Activated CD8-positive, alpha-beta T cell treated with anti-CD3 and anti-CD28 coated beads, Interleukin-2, amount 10 ng/mL, durations not matched to agents 7 days and 5 days (primary cell): ENCODE measurements around the gene SLC7A5. TPM values are rescaled to one million over a fixed set of nuclear protein-coding genes. Genes with fewer than 3 reads are reported as not detected.

ENCODE experiments used
- ATAC-seq: fragments of 150-1000 bp; cut with Tn5 transposase; one replicate; pipeline ENCODE4 v1.10.0; 2021; ENCODE audit warnings: moderate library complexity
- CTCF ChIA-PET: fragments of 350-600 bp; sonication (Branson Sonifier 250); formaldehyde crosslinking; loops from one replicate; lab custom pipeline; 2021; ENCODE audit warnings: antibody characterized with exemption; lab: Charles Lee
- POLR2A ChIA-PET: fragments of 350-600 bp; sonication (Branson Sonifier 250); formaldehyde crosslinking; loops from one replicate; lab custom pipeline; 2021; ENCODE audit warnings: antibody characterized with exemption; lab: Charles Lee
- DNase-seq: peaks from one replicate; pipeline ENCODE4 v3.0.0-alpha.2; 2020
- H3K27ac Mint-ChIP-seq: one replicate; pipeline ENCODE4 v1.8.0; 2021; ENCODE audit warnings: mild to moderate bottlenecking, mixed read lengths
- H3K27me3 Mint-ChIP-seq: one replicate; pipeline ENCODE4 v1.8.0; 2021; ENCODE audit warnings: low read depth, mixed read lengths
- H3K36me3 Mint-ChIP-seq: one replicate; pipeline ENCODE4 v1.8.0; 2021; ENCODE audit warnings: low read depth, mixed read lengths
- H3K4me1 Mint-ChIP-seq: one replicate; pipeline ENCODE4 v1.8.0; 2021; ENCODE audit warnings: low read depth, mixed read lengths
- H3K4me3 Mint-ChIP-seq: one replicate; pipeline ENCODE4 v1.8.0; 2021; ENCODE audit warnings: mild to moderate bottlenecking, mixed read lengths
- H3K9me3 Mint-ChIP-seq: one replicate; pipeline ENCODE4 v1.8.0; 2022; ENCODE audit warnings: mixed read lengths; ENCODE audit not compliant: insufficient read depth
- total RNA-seq, 2 experiments: library from RNA; stranded (reverse); gene quantifications; one replicate each; pipeline ENCODE4 v1.2.3, GENCODE V29; 2021

Gene SLC7A5
- total RNA-seq, 2 experiments from 2014 or later, result 114 to 118 TPM

GRCh38 chr16:87850009-87851006 lies 19.0 kb downstream of the SLC7A5 start:
- H3K4me1 Mint-ChIP-seq, result peaks cover 49% of the 10 kb centered on the region
- ChIA-PET CTCF (interaction anchor here (0.8 to 9.8 kb wide), 34 partner anchors 9 to 580 kb away, joined by 3 to 203 read pairs (median 4); partner anchors contain the start of genes KLHDC4 and SLC7A5), POLR2A (interaction anchor here (0.8 to 1.9 kb wide), 5 partner anchors 17 to 71 kb away, joined by 3 to 12 read pairs (median 3); partner anchors contain the start of gene SLC7A5)
- peak; percentile 84 for DNase-seq
- no peaks in the 10 kb centered on the region for H3K9me3 Mint-ChIP-seq
- peak; percentile 45 for ATAC-seq
- peaks cover 54% of the 10 kb centered on the region for H3K36me3 Mint-ChIP-seq
- H3K27me3 Mint-ChIP-seq, result no peaks in the 10 kb centered on the region
- H3K27ac Mint-ChIP-seq, result peak overlapping the region; percentile 55
- H3K4me3 Mint-ChIP-seq, result no peak overlapping the region

- H3K9me3 Mint-ChIP-seq, result no peaks in the 10 kb centered on the region
- H3K27ac Mint-ChIP-seq, result peak overlapping the region; percentile 20
- ChIA-PET POLR2A (interaction anchor here (0.8 to 1.9 kb wide), 4 partner anchors 17 to 70 kb away, joined by 3 to 12 read pairs (median 4); no protein-coding TSS in a partner anchor), CTCF (interaction anchor here (0.8 to 9.8 kb wide), 35 partner anchors 9 to 581 kb away, joined by 3 to 203 read pairs (median 4); partner anchors contain the start of genes KLHDC4 and SLC7A5)
- H3K4me1 Mint-ChIP-seq, result peaks cover 44% of the 10 kb centered on the region
- DNase-seq (no peak), ATAC-seq (no peak)
- no peaks in the 10 kb centered on the region for H3K27me3 Mint-ChIP-seq
- peaks cover 54% of the 10 kb centered on the region for H3K36me3 Mint-ChIP-seq
- H3K4me3 Mint-ChIP-seq, result no peak overlapping the region
Observed at GRCh38 chr16:87849419-87850008, 19.8 kb downstream of the SLC7A5 start.

GRCh38 chr16:87848676-87849345 lies 20.5 kb downstream of the SLC7A5 start:
- no peaks in the 10 kb centered on the region for H3K9me3 Mint-ChIP-seq
- no peaks in the 10 kb centered on the region for H3K27me3 Mint-ChIP-seq
- peaks cover 40% of the 10 kb centered on the region for H3K4me1 Mint-ChIP-seq
- H3K4me3 Mint-ChIP-seq, result no peak overlapping the region
- DNase-seq (no peak), ATAC-seq (no peak)
- POLR2A ChIA-PET, result interaction anchor here (1.3 to 1.9 kb wide), 2 partner anchors 18 to 21 kb away, joined by 3 to 12 read pairs; no protein-coding TSS in a partner anchor
- no peak overlapping the region for H3K27ac Mint-ChIP-seq
- H3K36me3 Mint-ChIP-seq, result peaks cover 51% of the 10 kb centered on the region
- CTCF ChIA-PET, result interaction anchor here (0.9 to 9.8 kb wide), 25 partner anchors 8 to 108 kb away, joined by 3 to 203 read pairs (median 5); partner anchors contain the start of genes KLHDC4 and SLC7A5

GRCh38 chr16:87847785-87848675 lies 21.3 kb downstream of the SLC7A5 start:
- Mint-ChIP-seq H3K36me3 (peaks cover 48% of the 10 kb centered on the region), H3K4me1 (peaks cover 36% of the 10 kb centered on the region), H3K4me3 (no peak overlapping the region), H3K9me3 (no peaks in the 10 kb centered on the region), H3K27ac (peak overlapping the region; percentile 25), H3K27me3 (no peaks in the 10 kb centered on the region)
- DNase-seq (no peak), ATAC-seq (no peak)
- POLR2A ChIA-PET, result no interaction called here
- CTCF ChIA-PET, result interaction anchor here (1.0 to 9.8 kb wide), 5 partner anchors 8 to 68 kb away, joined by 3 to 150 read pairs (median 4); no protein-coding TSS in a partner anchor

- ATAC-seq (no peak), DNase-seq (no peak)
- no peak overlapping the region for H3K4me3 Mint-ChIP-seq
- no peaks in the 10 kb centered on the region for H3K27me3 Mint-ChIP-seq
- ChIA-PET POLR2A (no interaction called here), CTCF (interaction anchor here (1.0 to 9.8 kb wide), 5 partner anchors 9 to 67 kb away, joined by 3 to 150 read pairs (median 5); no protein-coding TSS in a partner anchor)
- H3K4me1 Mint-ChIP-seq, result peaks cover 36% of the 10 kb centered on the region
- H3K27ac Mint-ChIP-seq, result peak overlapping the region; percentile 25
- peaks cover 48% of the 10 kb centered on the region for H3K36me3 Mint-ChIP-seq
- no peaks in the 10 kb centered on the region for H3K9me3 Mint-ChIP-seq
Observed at GRCh38 chr16:87847467-87847784, 21.9 kb downstream of the SLC7A5 start.

GRCh38 chr16:87846705-87847466 lies 22.4 kb downstream of the SLC7A5 start:
- Mint-ChIP-seq H3K27ac (no peak overlapping the region), H3K4me3 (no peak overlapping the region), H3K9me3 (no peaks in the 10 kb centered on the region), H3K4me1 (peaks cover 34% of the 10 kb centered on the region), H3K27me3 (no peaks in the 10 kb centered on the region), H3K36me3 (peaks cover 51% of the 10 kb centered on the region)
- ATAC-seq (no peak), DNase-seq (no peak)
- CTCF ChIA-PET, result interaction anchor here (1.0 to 9.8 kb wide), 5 partner anchors 9 to 67 kb away, joined by 3 to 150 read pairs (median 5); no protein-coding TSS in a partner anchor
- POLR2A ChIA-PET, result interaction anchor here (0.7 to 0.9 kb wide), 3 partner anchors 9 to 47 kb away, joined by 3 to 5 read pairs (median 4); no protein-coding TSS in a partner anchor

- POLR2A ChIA-PET, result interaction anchor here (0.7 to 1.8 kb wide), 6 partner anchors 10 to 67 kb away, joined by 3 to 5 read pairs (median 4); no protein-coding TSS in a partner anchor
- H3K27ac Mint-ChIP-seq, result no peak overlapping the region
- CTCF ChIA-PET, result interaction anchor here (1.1 to 9.8 kb wide), 4 partner anchors 9 to 76 kb away, joined by 3 to 150 read pairs (median 11); no protein-coding TSS in a partner anchor
Observed at GRCh38 chr16:87845807-87846619, 23.3 kb downstream of the SLC7A5 start.

GRCh38 chr16:87845213-87845612 lies 24.1 kb downstream of the SLC7A5 start:
- no peaks in the 10 kb centered on the region for H3K9me3 Mint-ChIP-seq
- no peak overlapping the region for H3K27ac Mint-ChIP-seq
- ChIA-PET POLR2A (interaction anchor here (1.2 to 1.8 kb wide), 4 partner anchors 12 to 66 kb away, joined by 3 to 5 read pairs (median 4); no protein-coding TSS in a partner anchor), CTCF (interaction anchor here (1.1 to 9.8 kb wide), 3 partner anchors 26 to 75 kb away, joined by 3 to 150 read pairs (median 17); no protein-coding TSS in a partner anchor)
- H3K4me3 Mint-ChIP-seq, result no peak overlapping the region
- peaks cover 24% of the 10 kb centered on the region for H3K4me1 Mint-ChIP-seq
- peaks cover 51% of the 10 kb centered on the region for H3K36me3 Mint-ChIP-seq
- ATAC-seq, result no peak
- DNase-seq, result no peak
- H3K27me3 Mint-ChIP-seq, result no peaks in the 10 kb centered on the region

More at GRCh38 chr16:87845807-87846619, 23.3 kb downstream of the SLC7A5 start:
- H3K9me3 Mint-ChIP-seq, result no peaks in the 10 kb centered on the region
- ATAC-seq (no peak), DNase-seq (no peak)
- no peaks in the 10 kb centered on the region for H3K27me3 Mint-ChIP-seq
- H3K36me3 Mint-ChIP-seq, result peaks cover 53% of the 10 kb centered on the region
- H3K4me1 Mint-ChIP-seq, result peaks cover 31% of the 10 kb centered on the region
- no peak overlapping the region for H3K4me3 Mint-ChIP-seq

- Mint-ChIP-seq H3K27me3 (no peaks in the 10 kb centered on the region), H3K4me3 (no peak overlapping the region), H3K4me1 (peaks cover 20% of the 10 kb centered on the region), H3K27ac (peak overlapping the region; percentile 25), H3K36me3 (peaks cover 52% of the 10 kb centered on the region), H3K9me3 (no peaks in the 10 kb centered on the region)
- DNase-seq (no peak), ATAC-seq (no peak)
- ChIA-PET POLR2A (interaction anchor here (1.2 to 1.8 kb wide), 2 partner anchors 15 to 24 kb away, joined by 3 to 4 read pairs; no protein-coding TSS in a partner anchor), CTCF (interaction anchor here (9.8 kb wide), 1 partner anchor 64 kb away, joined by 150 read pairs; no protein-coding TSS in a partner anchor)
Observed at GRCh38 chr16:87844809-87845208, 24.5 kb downstream of the SLC7A5 start.
